Left lung (tissue), 10 donors: ENCODE data around the gene SUMO1. TPM values are rescaled to one million over a fixed set of nuclear protein-coding genes. Genes with fewer than 3 reads are reported as not detected.
A peak's percentile ranks its signal among the peaks of the same experiment; 100 is the strongest.
"Not testable (repeated sequence)": the region's sequence is repeated elsewhere in the genome, so short reads cannot be mapped to it uniquely, and the experiment has no call there.

Experiments used
- ATAC-seq: fragments of 200-7000 bp; cut with Tn5 transposase; one replicate; pipeline ENCODE4 v1.9.1; 2020; ENCODE audit warnings: moderate library complexity
- DNase-seq, 4 donors: peaks; one replicate each; pipeline ENCODE4 v3.0.0-alpha.2; 2013 to 2020
- H3K27ac ChIP-seq, 2 donors: fragments of 200-600 bp; sonication (generic) in 1 of 2; one replicate each; pipeline versions ENCODE4 v1.5.0 to v1.8.0; 2020 to 2021
- H3K27me3 ChIP-seq, 2 donors: fragments of 200-600 bp; sonication (generic) in 1 of 2; one replicate each; pipeline versions ENCODE4 v1.5.0 to v1.8.0; 2020 to 2021
- H3K36me3 ChIP-seq, 2 donors: fragments of 200-600 bp; sonication (generic) in 1 of 2; one replicate each; pipeline versions ENCODE4 v1.5.0 to v1.8.0; 2020 to 2021
- H3K4me1 ChIP-seq, 2 donors: fragments of 200-600 bp; one replicate each; pipeline ENCODE4 v1.8.0; 2021
- H3K4me3 ChIP-seq, 2 donors: fragments of 200-600 bp; sonication (generic) in 1 of 2; one replicate each; pipeline versions ENCODE4 v1.5.0 to v1.8.0; 2020 to 2021; ENCODE audit warnings: mild to moderate bottlenecking in 1 of 2
- H3K9me3 ChIP-seq, 2 donors: fragments of 200-600 bp; sonication (generic) in 1 of 2; one replicate each; pipeline versions ENCODE4 v1.5.0 to v1.8.0; 2020 to 2021
- intact Hi-C, 2 donors: fragments of 100-400 bp; cut with DNase I; formaldehyde crosslinking; loops; one replicate each; pipeline versions ENCODE4 v1.11.2 to v1.14.2; 2022
- polyA plus RNA-seq, 6 donors: library from polyadenylated mRNA; unstranded; fragments of 120-200 nt; gene quantifications; one replicate each; pipeline ENCODE4 v1.2.1, GENCODE V29; 2013; ENCODE audit not compliant: insufficient read length in 6 of 6
- total RNA-seq, 2 donors: library from RNA; stranded (reverse); fragmentation: NEBNext Ultra II Directional; extraction: Animal tissue kit (Norgen Biotek cat#: 25700); gene quantifications; one replicate each; pipeline ENCODE4 v1.2.1, GENCODE V29; 2021
- TF ChIP-seq, protein P1 (sequence below), 2 donors: fragments of 200-600 bp; sonication (generic) in 1 of 2; IDR thresholded peaks; one replicate each; pipeline versions ENCODE4 v1.5.0 to v1.8.0; 2021; ENCODE audit warnings: antibody characterized with exemption in 2 of 2
- donor health status: DM: no; HTN: yes; CAD: no.
- donor health status: DM: no; HTN: no; CAD: no.

SUMO1 gene
- total and polyA plus RNA-seq, 8 donors: 73.7 to 173 (median 150) TPM

DNA sequence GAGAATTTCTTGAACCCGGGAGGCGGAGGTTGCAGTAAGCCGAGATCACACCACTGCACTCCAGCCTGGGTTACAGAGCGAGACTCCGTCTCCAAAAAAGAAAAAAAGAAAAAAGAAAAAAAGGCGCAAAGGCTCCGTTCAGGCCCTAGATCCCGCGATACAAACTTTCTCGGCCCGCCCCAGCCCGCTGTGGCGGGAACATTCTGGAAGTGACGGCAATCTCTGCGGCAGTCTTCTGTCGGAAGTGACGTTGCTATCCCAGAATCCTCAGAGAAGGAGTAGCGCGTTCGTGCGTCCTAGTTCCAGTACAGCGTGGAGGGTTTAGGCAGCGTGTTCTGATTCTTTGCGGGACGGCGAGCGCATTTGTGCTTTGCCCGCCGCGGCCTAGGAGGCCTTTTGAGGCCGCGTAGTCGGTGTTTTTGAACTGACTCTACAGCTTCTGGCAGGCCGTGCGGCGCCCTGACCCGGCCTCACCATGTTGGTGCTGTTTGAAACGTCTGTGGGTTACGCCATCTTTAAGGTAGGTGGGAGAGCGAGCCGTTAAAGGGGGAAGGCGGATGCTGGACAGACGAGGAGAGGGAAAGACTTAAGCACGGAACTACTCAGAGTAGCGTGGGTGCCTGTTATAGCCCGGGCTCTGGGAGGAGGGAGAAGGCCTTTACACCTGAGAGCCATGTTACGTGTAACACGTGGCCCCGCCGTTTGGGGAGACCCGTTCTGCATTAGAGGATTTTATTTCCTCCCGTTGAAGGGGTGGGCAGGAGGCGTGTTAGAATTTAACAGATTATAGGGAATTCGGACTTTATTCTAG is 27.3 kb upstream of the SUMO1 start, which contains the start of gene NOP58:
NOP58 (plus strand) TSS at position 297 of the 811 bp plus-strand sequence; CDS start at position 476, 179 bp downstream.
- TF ChIP-seq, protein P1, sequence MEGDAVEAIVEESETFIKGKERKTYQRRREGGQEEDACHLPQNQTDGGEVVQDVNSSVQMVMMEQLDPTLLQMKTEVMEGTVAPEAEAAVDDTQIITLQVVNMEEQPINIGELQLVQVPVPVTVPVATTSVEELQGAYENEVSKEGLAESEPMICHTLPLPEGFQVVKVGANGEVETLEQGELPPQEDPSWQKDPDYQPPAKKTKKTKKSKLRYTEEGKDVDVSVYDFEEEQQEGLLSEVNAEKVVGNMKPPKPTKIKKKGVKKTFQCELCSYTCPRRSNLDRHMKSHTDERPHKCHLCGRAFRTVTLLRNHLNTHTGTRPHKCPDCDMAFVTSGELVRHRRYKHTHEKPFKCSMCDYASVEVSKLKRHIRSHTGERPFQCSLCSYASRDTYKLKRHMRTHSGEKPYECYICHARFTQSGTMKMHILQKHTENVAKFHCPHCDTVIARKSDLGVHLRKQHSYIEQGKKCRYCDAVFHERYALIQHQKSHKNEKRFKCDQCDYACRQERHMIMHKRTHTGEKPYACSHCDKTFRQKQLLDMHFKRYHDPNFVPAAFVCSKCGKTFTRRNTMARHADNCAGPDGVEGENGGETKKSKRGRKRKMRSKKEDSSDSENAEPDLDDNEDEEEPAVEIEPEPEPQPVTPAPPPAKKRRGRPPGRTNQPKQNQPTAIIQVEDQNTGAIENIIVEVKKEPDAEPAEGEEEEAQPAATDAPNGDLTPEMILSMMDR (IDR thresholded peaks at IDR 0.05): no peak
- intact Hi-C loops: no loop called here
- ATAC-seq (peak; percentile 97), DNase-seq (peak; percentile 92 to 98 (median 94))
- Histone ChIP-seq H3K4me3 (peak within 1 kb of the TSS; percentile 82 to 96), H3K27ac (peak within 1 kb of the TSS; percentile 96 to 99), H3K9me3 (no peaks in the 10 kb centered on the region), H3K36me3 (no peaks in the 10 kb centered on the region), H3K4me1 (peaks cover 8 to 32% of the 10 kb centered on the region in 2 donors), H3K27me3 (no peaks in the 10 kb centered on the region)

DNA sequence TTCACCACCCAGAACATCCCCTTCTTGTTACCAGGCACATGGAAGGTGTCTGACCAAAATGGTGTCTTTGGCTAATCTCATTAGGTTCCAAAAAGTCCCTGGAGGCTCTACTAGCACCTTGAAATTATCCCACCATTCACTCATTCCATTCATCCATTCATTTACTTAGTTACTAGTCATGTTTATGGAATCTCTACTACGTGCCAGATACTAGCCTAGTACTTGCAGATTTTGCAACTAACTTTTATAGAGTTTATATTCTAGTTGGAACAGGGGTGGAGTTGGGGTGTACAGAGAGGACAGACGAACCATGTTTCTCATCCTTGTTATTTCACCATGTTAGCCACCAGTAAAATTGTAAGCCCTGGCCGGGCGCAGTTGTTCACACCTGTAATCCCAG is 23.1 kb upstream of the SUMO1 start:
- TF ChIP-seq, protein P1 (IDR thresholded peaks at IDR 0.05): no peak
- intact Hi-C loops: no loop called here

DNA sequence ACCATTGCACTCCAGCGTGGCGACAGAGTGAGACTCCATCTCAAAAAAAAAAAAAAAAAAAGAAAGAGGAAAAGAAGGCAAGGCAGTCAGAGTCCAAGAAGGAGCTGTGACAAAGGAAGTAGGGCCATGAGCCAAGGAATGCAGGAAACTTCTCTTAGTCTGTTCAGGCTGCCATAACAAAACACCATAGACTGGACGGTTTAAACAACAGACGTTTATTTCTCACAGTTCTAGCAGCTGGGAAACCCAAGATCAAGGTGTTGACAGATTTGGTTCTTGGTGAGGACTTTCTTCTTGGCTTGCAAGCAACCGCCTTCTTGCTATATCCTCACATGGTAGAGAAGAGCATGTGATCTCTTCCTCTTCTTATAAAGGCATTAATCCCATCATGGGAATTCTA is 13.1 kb upstream of the SUMO1 start:
- H3K36me3 ChIP-seq: no peaks in the 10 kb centered on the region
- H3K9me3 ChIP-seq: no peaks in the 10 kb centered on the region
- no peaks in the 10 kb centered on the region for H3K4me1 ChIP-seq
- no peak overlapping the region for H3K27ac ChIP-seq
- DNase-seq (no peak), ATAC-seq (no peak)
- no peaks in the 10 kb centered on the region for H3K27me3 ChIP-seq
- TF ChIP-seq, protein P1 (IDR thresholded peaks at IDR 0.05): no peak
- intact Hi-C loops: no loop called here
- no peak overlapping the region for H3K4me3 ChIP-seq

More for the DNA sequence above, 23.1 kb upstream of the SUMO1 start:
- ATAC-seq: no peak
- Histone ChIP-seq H3K27ac (no peak overlapping the region), H3K27me3 (no peaks in the 10 kb centered on the region), H3K9me3 (no peaks in the 10 kb centered on the region), H3K4me3 (no peak overlapping the region), H3K4me1 (no peaks in the 10 kb centered on the region), H3K36me3 (no peaks in the 10 kb centered on the region)
- no peak for DNase-seq

DNA sequence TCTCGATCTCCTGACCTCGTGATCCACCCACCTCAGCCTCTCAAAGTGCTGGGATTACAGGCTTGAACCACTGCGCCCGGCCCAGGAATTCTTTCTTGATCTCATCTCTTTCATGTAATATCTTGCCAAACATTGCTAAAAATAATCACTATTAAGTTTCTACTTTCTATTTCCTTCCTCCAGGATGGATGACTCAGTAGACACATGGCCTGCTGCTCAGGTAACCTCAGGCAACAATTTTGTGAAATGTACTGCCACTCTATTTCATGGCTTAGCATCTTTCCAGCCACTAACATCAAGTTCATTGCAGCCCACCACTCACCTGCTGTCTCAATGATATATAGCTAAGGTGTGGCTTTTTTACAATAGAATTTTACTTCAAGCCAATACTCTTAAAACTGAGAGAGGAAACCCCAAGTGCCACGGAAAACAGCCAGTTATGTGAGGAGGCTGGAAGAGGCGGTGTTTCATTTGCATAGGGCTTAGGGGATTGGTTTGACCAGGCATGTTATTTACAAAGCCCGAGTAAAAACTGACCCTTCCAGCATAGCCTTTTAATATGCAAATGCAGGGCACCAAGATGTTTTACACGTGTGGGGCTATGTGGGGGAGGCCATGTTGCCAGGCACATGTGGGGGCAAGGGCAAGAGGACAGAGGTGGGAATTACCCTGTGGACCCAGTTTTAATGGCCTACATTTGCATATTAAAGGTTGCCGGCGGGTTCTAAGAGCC is 11.3 kb upstream of the SUMO1 start:
- no peaks in the 10 kb centered on the region for H3K36me3 ChIP-seq
- no peaks in the 10 kb centered on the region for H3K9me3 ChIP-seq
- no peaks in the 10 kb centered on the region for H3K4me1 ChIP-seq
- H3K27me3 ChIP-seq: no peaks in the 10 kb centered on the region
- H3K27ac ChIP-seq: no peak overlapping the region
- no peak overlapping the region for H3K4me3 ChIP-seq
- DNase-seq (no peak), ATAC-seq (peak; percentile 50)
- intact Hi-C loops: no loop called here
- TF ChIP-seq, protein P1 (IDR thresholded peaks at IDR 0.05): no peak

DNA sequence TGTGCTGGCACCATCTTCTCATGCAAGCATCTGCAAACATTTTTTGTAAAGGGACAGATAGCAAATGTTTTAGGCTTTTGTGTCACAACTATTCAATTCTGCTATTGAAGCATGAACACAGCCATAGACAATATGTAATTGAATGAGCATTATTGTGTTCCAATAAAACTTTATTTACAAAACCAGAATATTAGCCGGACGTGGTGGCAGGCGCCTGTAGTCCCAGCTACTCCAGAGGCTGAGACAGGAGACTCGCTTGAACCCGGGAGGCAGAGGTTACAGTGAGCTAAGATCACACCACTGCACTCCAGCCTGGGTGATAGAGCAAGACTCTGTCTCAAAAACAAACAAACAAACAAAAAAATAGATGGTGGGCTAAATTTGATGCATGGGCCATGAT is 9.3 kb upstream of the SUMO1 start:
- intact Hi-C loops, H3K36me3 ChIP-seq, ATAC-seq: not testable (repeated sequence)

More for the DNA sequence above, 9.3 kb upstream of the SUMO1 start:
- not testable (repeated sequence) for H3K27ac ChIP-seq, H3K4me1 ChIP-seq, H3K27me3 ChIP-seq, H3K4me3 ChIP-seq, DNase-seq, H3K9me3 ChIP-seq
